Neural cell (in vitro differentiated cells): ENCODE measurements around the gene TBC1D23. TPM values are rescaled to one million over a fixed set of nuclear protein-coding genes. Genes with fewer than 3 reads are reported as not detected.

Experiments used
- H2AFZ ChIP-seq: fragments of 200-600, 300-800 bp; sonication (generic), shearing (Covaris generic); 2 replicates; pipeline ENCODE4 v1.6.0; 2014; ENCODE audit warnings: low read depth, mild to moderate bottlenecking, antibody characterized with exemption, low read length, moderate library complexity
- H3F3A ChIP-seq: fragments of 200-600 bp; shearing (Covaris generic); 2 replicates; pipeline ENCODE4 v1.6.1; 2016; ENCODE audit warnings: mild to moderate bottlenecking, moderate library complexity, mixed read lengths, antibody characterized with exemption, low read length; ENCODE audit not compliant: insufficient read depth, poor library complexity, severe bottlenecking
- H3K27ac ChIP-seq: fragments of 200-600, 300-800 bp; sonication (generic), shearing (Covaris generic); 2 replicates; pipeline ENCODE4 v1.5.1; 2014; ENCODE audit warnings: mild to moderate bottlenecking, low read length, moderate library complexity
- H3K27me3 ChIP-seq: fragments of 300-800, 200-600 bp; sonication (generic), shearing (Covaris generic); 2 replicates; pipeline ENCODE4 v1.6.0; 2014; ENCODE audit warnings: mild to moderate bottlenecking, low read depth, low read length, moderate library complexity; ENCODE audit not compliant: insufficient read depth
- H3K36me3 ChIP-seq: fragments of 300-800, 200-600 bp; sonication (generic), shearing (Covaris generic); 2 replicates; pipeline ENCODE4 v1.5.1; 2014; ENCODE audit warnings: mild to moderate bottlenecking, antibody characterized with exemption, low read length, moderate library complexity; ENCODE audit not compliant: insufficient read depth
- H3K4me2 ChIP-seq: fragments of 300-800, 200-600 bp; sonication (generic), shearing (Covaris generic); 2 replicates; pipeline ENCODE4 v1.6.0; 2014; ENCODE audit warnings: mild to moderate bottlenecking, low read length
- H3K4me3 ChIP-seq: fragments of 300-800, 200-600 bp; sonication (generic), shearing (Covaris generic); 2 replicates; pipeline ENCODE4 v1.5.1; 2014; ENCODE audit warnings: mild to moderate bottlenecking, low read length, moderate library complexity
- H3K79me2 ChIP-seq: fragments of 200-600 bp; shearing (Covaris generic); replicated peaks from 2 replicates; pipeline ENCODE4 v1.6.0; 2014; ENCODE audit warnings: mild to moderate bottlenecking, low read length, moderate library complexity; ENCODE audit not compliant: insufficient read depth
- H3K9ac ChIP-seq: fragments of 300-800, 200-600 bp; sonication (generic), shearing (Covaris generic); 2 replicates; pipeline ENCODE4 v1.6.1; 2016; ENCODE audit warnings: mild to moderate bottlenecking, low read length, mixed read lengths
- H3K9me2 ChIP-seq: fragments of 200-600 bp; shearing (Covaris generic); 2 replicates; pipeline ENCODE4 v1.6.1; 2016; ENCODE audit warnings: mild to moderate bottlenecking, low read length, mixed read lengths; ENCODE audit not compliant: insufficient read depth
- H3K9me3 ChIP-seq: fragments of 200-600, 300-800 bp; sonication (generic), shearing (Covaris generic); 2 replicates; pipeline ENCODE4 v1.6.1; 2016; ENCODE audit warnings: mild to moderate bottlenecking, mixed run types, low read length, moderate library complexity, mixed read lengths
- H4K20me1 ChIP-seq: fragments of 200-600 bp; shearing (Covaris generic); 2 replicates; pipeline ENCODE4 v1.6.1; 2016; ENCODE audit warnings: mild to moderate bottlenecking, mixed run types; ENCODE audit not compliant: insufficient read depth
- CTCF ChIP-seq: fragments of 450-650 bp; IDR thresholded peaks from 2 replicates; pipeline ENCODE4 v1.5.1; 2014; ENCODE audit warnings: antibody characterized with exemption, mild to moderate bottlenecking, moderate library complexity; ENCODE audit not compliant: poor library complexity, severe bottlenecking
- EP300 ChIP-seq: fragments of 450-650 bp; conservative IDR thresholded peaks from 2 replicates; pipeline ENCODE4 v1.6.1; 2014; ENCODE audit warnings: antibody characterized with exemption, mild to moderate bottlenecking, moderate library complexity; ENCODE audit not compliant: poor library complexity, severe bottlenecking
- EZH2 ChIP-seq: fragments of 200-600, 300-800 bp; shearing (Covaris generic), sonication (generic); IDR thresholded peaks from 2 replicates; pipeline ENCODE4 v1.6.1; 2014; ENCODE audit warnings: antibody characterized with exemption, low read length, borderline replicate concordance, mild to moderate bottlenecking; ENCODE audit not compliant: insufficient read depth, poor library complexity, severe bottlenecking
- MXI1 ChIP-seq: fragments of 450-650 bp; conservative IDR thresholded peaks from 2 replicates; pipeline ENCODE4 v1.6.1; 2014; ENCODE audit warnings: antibody characterized with exemption, mild to moderate bottlenecking; ENCODE audit not compliant: poor library complexity, severe bottlenecking
- POLR2AphosphoS5 ChIP-seq: IDR thresholded peaks from 2 replicates; pipeline ENCODE4 v1.6.1; 2012
- RAD21 ChIP-seq: fragments of 450-650 bp; conservative IDR thresholded peaks from 2 replicates; pipeline ENCODE4 v1.6.1; 2014; ENCODE audit warnings: antibody characterized with exemption, mild to moderate bottlenecking, moderate library complexity
- REST ChIP-seq: IDR thresholded peaks from 2 replicates; pipeline ENCODE4 v1.6.1; 2012; ENCODE audit warnings: borderline replicate concordance
- SMC3 ChIP-seq: fragments of 450-650 bp; conservative IDR thresholded peaks from 2 replicates; pipeline ENCODE4 v1.6.1; 2014; ENCODE audit warnings: antibody characterized with exemption, mild to moderate bottlenecking, moderate library complexity; ENCODE audit not compliant: poor library complexity
- TAF1 ChIP-seq: IDR thresholded peaks from 2 replicates; pipeline ENCODE4 v1.6.1; 2012; ENCODE audit warnings: low read depth
- polyA plus RNA-seq: library from polyadenylated mRNA; depleted of rRNA; stranded (reverse); fragments of >200 nt; gene quantifications from 2 replicates; pipeline ENCODE4 v1.2.3, GENCODE V29; 2014

Gene TBC1D23
- polyA plus RNA-seq, 1 donor from 2014 or later: 51.3 TPM

- no peaks in the 10 kb centered on the region for H3K36me3 ChIP-seq
- H4K20me1 ChIP-seq: no peaks in the 10 kb centered on the region
- no peak overlapping the region for H3K9ac ChIP-seq
- no peak overlapping the region for H3K27ac ChIP-seq
- no peaks in the 10 kb centered on the region for H3K79me2 ChIP-seq
- H3K9me3 ChIP-seq: no peaks in the 10 kb centered on the region
- H3K4me3 ChIP-seq: no peak overlapping the region
- H3F3A ChIP-seq: no peaks in the 10 kb centered on the region
- no peaks in the 10 kb centered on the region for H3K9me2 ChIP-seq
- no peak overlapping the region for H3K4me2 ChIP-seq
- no peaks in the 10 kb centered on the region for H3K27me3 ChIP-seq
- no peak for TF ChIP-seq EZH2
- no peak for TF ChIP-seq SMC3
- no peak for TF ChIP-seq CTCF
- TF ChIP-seq REST: no peak
- TF ChIP-seq MXI1: no peak
- TF ChIP-seq TAF1: no peak
- TF ChIP-seq POLR2AphosphoS5: no peak
- no peak for TF ChIP-seq EP300
- H2AFZ ChIP-seq: no peak overlapping the region
These were observed 39.6 kb upstream of the TBC1D23 start for GRCh38 chr3:100221159-100221558.

- Histone ChIP-seq H3K27me3 (no peaks in the 10 kb centered on the region), H3K36me3 (no peaks in the 10 kb centered on the region), H3K9me3 (no peaks in the 10 kb centered on the region), H3K9me2 (no peaks in the 10 kb centered on the region), H3K9ac (no peak overlapping the region), H3K4me3 (no peak overlapping the region), H3F3A (no peaks in the 10 kb centered on the region), H3K4me2 (no peak overlapping the region), H3K79me2 (no peaks in the 10 kb centered on the region), H4K20me1 (no peaks in the 10 kb centered on the region), H2AFZ (no peak overlapping the region), H3K27ac (no peak overlapping the region)
- TF ChIP-seq TAF1 (no peak), EZH2 (no peak), CTCF (no peak), POLR2AphosphoS5 (no peak), MXI1 (no peak), EP300 (no peak), RAD21 (no peak), SMC3 (no peak), REST (no peak)
These were observed 35.6 kb upstream of the TBC1D23 start for GRCh38 chr3:100225193-100225592.
